H9 (cell line): ENCODE measurements around the gene ZSCAN22. TPM values are rescaled to one million over a fixed set of nuclear protein-coding genes. Genes with fewer than 3 reads are reported as not detected.

Source experiments
- DNase-seq: peaks from one replicate; pipeline ENCODE4 v3.0.0-alpha.2; 2017
- H2AFZ ChIP-seq: one replicate; pipeline ENCODE4 v1.6.1; 2013; ENCODE audit warnings: mild to moderate bottlenecking, low read length, control low read depth, moderate library complexity
- H2AK5ac ChIP-seq: 2 replicates; pipeline ENCODE4 v1.6.1; 2013; ENCODE audit warnings: low read length, control low read depth, mixed read lengths; ENCODE audit not compliant: insufficient read length
- H2BK120ac ChIP-seq: one replicate; pipeline ENCODE4 v1.6.1; 2013; ENCODE audit warnings: low read depth, mild to moderate bottlenecking, low read length, control low read depth, inconsistent platforms; ENCODE audit not compliant: poor library complexity, severe bottlenecking
- H2BK12ac ChIP-seq: 2 replicates; pipeline ENCODE4 v1.6.1; 2013; ENCODE audit warnings: low read length, control low read depth, mixed read lengths, low read depth; ENCODE audit not compliant: insufficient read length
- H2BK15ac ChIP-seq: 2 replicates; pipeline ENCODE4 v1.6.1; 2013; ENCODE audit warnings: low read depth, low read length, control low read depth
- H2BK20ac ChIP-seq: one replicate; pipeline ENCODE4 v1.6.1; 2013; ENCODE audit warnings: low read depth, mild to moderate bottlenecking, low read length, control low read depth, inconsistent platforms; ENCODE audit not compliant: poor library complexity, severe bottlenecking
- H2BK5ac ChIP-seq: 2 replicates; pipeline ENCODE4 v1.6.1; 2013; ENCODE audit warnings: low read length, control low read depth, mixed read lengths; ENCODE audit not compliant: insufficient read length
- H3K14ac ChIP-seq: 2 replicates; pipeline ENCODE4 v1.6.1; 2013; ENCODE audit warnings: low read length, control low read depth; ENCODE audit not compliant: insufficient read depth
- H3K18ac ChIP-seq: 2 replicates; pipeline ENCODE4 v1.6.1; 2013; ENCODE audit warnings: low read depth, mild to moderate bottlenecking, mixed read lengths, low read length, control low read depth; ENCODE audit not compliant: insufficient read length
- H3K23ac ChIP-seq: 2 replicates; pipeline ENCODE4 v1.6.1; 2013; ENCODE audit warnings: low read length, control low read depth, mixed read lengths, low read depth; ENCODE audit not compliant: insufficient read length
- H3K23me2 ChIP-seq: 2 replicates; pipeline ENCODE4 v1.6.1; 2013; ENCODE audit warnings: low read depth, mild to moderate bottlenecking, mixed read lengths, low read length, control low read depth; ENCODE audit not compliant: insufficient read length, poor library complexity, severe bottlenecking
- H3K27ac ChIP-seq: 2 replicates; pipeline ENCODE4 v1.5.1; 2013; ENCODE audit warnings: low read length, control low read depth, mixed read lengths, low read depth; ENCODE audit not compliant: insufficient read length
- H3K27me3 ChIP-seq: 2 replicates; pipeline ENCODE4 v1.6.1; 2013; ENCODE audit warnings: low read length, control low read depth, inconsistent platforms; ENCODE audit not compliant: insufficient read depth
- H3K4ac ChIP-seq: 2 replicates; pipeline ENCODE4 v1.6.1; 2013; ENCODE audit warnings: low read depth, mild to moderate bottlenecking, control low read depth, inconsistent platforms, low read length, moderate library complexity
- H3K4me1 ChIP-seq: 2 replicates; pipeline ENCODE4 v1.6.1; 2013; ENCODE audit warnings: low read length, control low read depth, inconsistent platforms; ENCODE audit not compliant: insufficient read depth
- H3K4me2 ChIP-seq: 2 replicates; pipeline ENCODE4 v1.6.1; 2013; ENCODE audit warnings: low read length, control low read depth, mixed read lengths; ENCODE audit not compliant: insufficient read length, insufficient read depth
- H3K56ac ChIP-seq: 2 replicates; pipeline ENCODE4 v1.6.1; 2013; ENCODE audit warnings: low read depth, mild to moderate bottlenecking, mixed read lengths, low read length, control low read depth; ENCODE audit not compliant: insufficient read length
- H3K79me1 ChIP-seq: 2 replicates; pipeline ENCODE4 v1.6.1; 2013; ENCODE audit warnings: low read depth, mild to moderate bottlenecking, moderate library complexity, low read length, control low read depth, inconsistent platforms; ENCODE audit not compliant: insufficient read depth, poor library complexity, severe bottlenecking
- H3K79me2 ChIP-seq: 2 replicates; pipeline ENCODE4 v1.6.1; 2013; ENCODE audit warnings: low read length, control low read depth, inconsistent platforms; ENCODE audit not compliant: insufficient read depth
- H3K9ac ChIP-seq: 2 replicates; pipeline ENCODE4 v1.6.1; 2013; ENCODE audit warnings: low read length, control low read depth, mixed read lengths; ENCODE audit not compliant: insufficient read length; ENCODE audit errors: extremely low read depth
- H3K9me3 ChIP-seq: one replicate; pipeline ENCODE4 v1.6.1; 2013; ENCODE audit warnings: low read depth, low read length, inconsistent platforms; ENCODE audit not compliant: control insufficient read depth
- H3T11ph ChIP-seq: one replicate; pipeline ENCODE4 v1.6.1; 2013; ENCODE audit warnings: mild to moderate bottlenecking, low read length, control low read depth, inconsistent platforms
- H4K20me1 ChIP-seq: one replicate; pipeline ENCODE4 v1.6.1; 2013; ENCODE audit not compliant: control insufficient read depth, insufficient read length, insufficient read depth
- H4K5ac ChIP-seq: 2 replicates; pipeline ENCODE4 v1.6.1; 2013; ENCODE audit warnings: low read depth, mild to moderate bottlenecking, mixed read lengths, low read length, control low read depth; ENCODE audit not compliant: insufficient read length
- H4K8ac ChIP-seq: replicated peaks from 2 replicates; pipeline ENCODE4 v1.6.1; 2013; ENCODE audit warnings: low read length, control low read depth, mixed read lengths, low read depth; ENCODE audit not compliant: insufficient read length
- H4K91ac ChIP-seq: 2 replicates; pipeline ENCODE4 v1.6.1; 2013; ENCODE audit warnings: low read depth, mild to moderate bottlenecking, moderate library complexity, mixed read lengths, low read length, control low read depth; ENCODE audit not compliant: insufficient read length
- H3K27ac Mint-ChIP-seq, 3 experiments: 2 replicates in 2 of 3; 3 replicates in 1 of 3; pipeline ENCODE4 v1.8.0; 2020 to 2021; ENCODE audit warnings: mixed read lengths in 3 of 3, mild to moderate bottlenecking in 1 of 3, moderate library complexity in 1 of 3
- H3K27me3 Mint-ChIP-seq: 2 replicates; pipeline ENCODE4 v1.8.0; 2021; ENCODE audit warnings: low read depth, mild to moderate bottlenecking, moderate library complexity, mixed read lengths
- H3K36me3 Mint-ChIP-seq, 3 experiments: 2 replicates in 2 of 3; 3 replicates in 1 of 3; pipeline ENCODE4 v1.8.0; 2020 to 2021; ENCODE audit warnings: low read depth in 3 of 3, mixed read lengths in 3 of 3; ENCODE audit not compliant: insufficient read depth in 1 of 3
- H3K4me1 Mint-ChIP-seq, 2 experiments: 2 replicates each; pipeline ENCODE4 v1.8.0; 2020; ENCODE audit warnings: mixed read lengths in 2 of 2
- H3K4me3 Mint-ChIP-seq, 2 experiments: 2 replicates in 1 of 2; 3 replicates in 1 of 2; pipeline ENCODE4 v1.8.0; 2020 to 2021; ENCODE audit warnings: mild to moderate bottlenecking in 2 of 2, mixed read lengths in 2 of 2, moderate library complexity in 1 of 2
- H3K9me3 Mint-ChIP-seq, 2 experiments: 2 replicates in 1 of 2; 3 replicates in 1 of 2; pipeline ENCODE4 v1.8.0; 2020; ENCODE audit warnings: mild to moderate bottlenecking in 2 of 2, mixed read lengths in 2 of 2, moderate library complexity in 1 of 2
- whole genome bisulfite sequencing: extraction: QIAGEN DNeasy Blood & Tissue Kit; methylation state at CpG from one replicate; pipeline ENCODE4 v1.1.7; 2013; ENCODE audit warnings: missing lambda C conversion rate, low lambda C conversion rate, mixed read lengths; ENCODE audit not compliant: insufficient read length; ENCODE audit errors: extremely low coverage; 5-methylcytosine and 5-hydroxymethylcytosine counted together
- total RNA-seq: library from RNA; stranded (reverse); gene quantifications from 2 replicates; pipeline ENCODE4 v1.2.1, GENCODE V29; 2021
- TF ChIP-seq, protein P1 (sequence below): fragments of 200-600 bp; sonication (generic); conservative IDR thresholded peaks from 3 replicates; pipeline ENCODE4 v1.8.0; 2021; ENCODE audit warnings: antibody characterized with exemption, mild to moderate bottlenecking

The ZSCAN22 gene
- total RNA-seq, 1 experiment from 2014 or later = 4.8 TPM

DNA sequence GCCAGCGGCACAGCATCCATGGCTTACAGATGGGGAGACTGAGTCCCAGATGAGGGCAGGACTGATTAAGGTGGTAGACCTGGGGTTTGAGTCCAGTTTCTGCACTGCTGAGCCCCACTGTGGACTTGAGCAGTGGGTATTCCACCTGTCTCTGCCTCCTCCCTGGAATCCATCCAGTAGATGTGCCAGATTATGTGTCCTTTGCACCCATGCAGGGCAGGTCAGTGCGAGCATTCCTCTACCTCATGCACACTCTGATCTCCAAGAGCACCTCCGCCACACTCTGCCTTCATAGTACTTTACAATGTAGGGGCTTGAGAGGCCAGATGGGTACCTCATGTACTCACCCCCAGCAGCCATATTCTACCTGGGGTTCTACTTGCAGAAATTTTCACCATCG lies 10.0 kb downstream of the ZSCAN22 start:
- Histone ChIP-seq H4K8ac (no peak overlapping the region), H3K27me3 (no peaks in the 10 kb centered on the region), H2BK120ac (no peak overlapping the region), H2BK12ac (no peak overlapping the region), H3K4me1 (no peaks in the 10 kb centered on the region), H2BK15ac (no peak overlapping the region), H2AFZ (no peak overlapping the region), H3T11ph (no peak overlapping the region), H3K79me1 (no peaks in the 10 kb centered on the region), H4K91ac (no peak overlapping the region), H3K9ac (no peak overlapping the region), H2AK5ac (no peak overlapping the region), H3K9me3 (no peaks in the 10 kb centered on the region), H2BK20ac (no peak overlapping the region), H3K79me2 (no peaks in the 10 kb centered on the region), H3K23me2 (no peaks in the 10 kb centered on the region), H4K5ac (no peak overlapping the region), H3K27ac (no peak overlapping the region), H3K23ac (no peak overlapping the region), H4K20me1 (no peaks in the 10 kb centered on the region), H3K4ac (no peak overlapping the region), H3K14ac (no peak overlapping the region), H2BK5ac (no peak overlapping the region), H3K4me2 (no peak overlapping the region), H3K18ac (no peak overlapping the region), H3K56ac (no peak overlapping the region)
- DNase-seq = no peak
- no peak overlapping the region for H3K27ac Mint-ChIP-seq
- peaks cover 14 to 34% (median 24%) of the 10 kb centered on the region in 3 experiments; a peak in 6 of 7 replicates for H3K36me3 Mint-ChIP-seq
- no CpG with 5 or more reads among the region's 4 CpGs for WGBS
- H3K4me3 Mint-ChIP-seq = no peak overlapping the region
- no peaks in the 10 kb centered on the region for H3K4me1 Mint-ChIP-seq
- no peaks in the 10 kb centered on the region; a peak in 1 of 5 replicates for H3K9me3 Mint-ChIP-seq
- TF ChIP-seq, protein P1, sequence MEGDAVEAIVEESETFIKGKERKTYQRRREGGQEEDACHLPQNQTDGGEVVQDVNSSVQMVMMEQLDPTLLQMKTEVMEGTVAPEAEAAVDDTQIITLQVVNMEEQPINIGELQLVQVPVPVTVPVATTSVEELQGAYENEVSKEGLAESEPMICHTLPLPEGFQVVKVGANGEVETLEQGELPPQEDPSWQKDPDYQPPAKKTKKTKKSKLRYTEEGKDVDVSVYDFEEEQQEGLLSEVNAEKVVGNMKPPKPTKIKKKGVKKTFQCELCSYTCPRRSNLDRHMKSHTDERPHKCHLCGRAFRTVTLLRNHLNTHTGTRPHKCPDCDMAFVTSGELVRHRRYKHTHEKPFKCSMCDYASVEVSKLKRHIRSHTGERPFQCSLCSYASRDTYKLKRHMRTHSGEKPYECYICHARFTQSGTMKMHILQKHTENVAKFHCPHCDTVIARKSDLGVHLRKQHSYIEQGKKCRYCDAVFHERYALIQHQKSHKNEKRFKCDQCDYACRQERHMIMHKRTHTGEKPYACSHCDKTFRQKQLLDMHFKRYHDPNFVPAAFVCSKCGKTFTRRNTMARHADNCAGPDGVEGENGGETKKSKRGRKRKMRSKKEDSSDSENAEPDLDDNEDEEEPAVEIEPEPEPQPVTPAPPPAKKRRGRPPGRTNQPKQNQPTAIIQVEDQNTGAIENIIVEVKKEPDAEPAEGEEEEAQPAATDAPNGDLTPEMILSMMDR = no peak
- H3K27me3 Mint-ChIP-seq = no peaks in the 10 kb centered on the region
